ENCODE measurements around the gene ADRA2C. TPM values are rescaled to one million over a fixed set of nuclear protein-coding genes. Genes with fewer than 3 reads are reported as not detected.

The ADRA2C gene
- total RNA-seq, 4 donors from 2014 or later = 0.61 to 4.6 (median 3.6) TPM

- no peak overlapping the region for H3K27ac ChIP-seq
- H3K27me3 ChIP-seq = peaks cover 0 to 85% (median 0%) of the 10 kb centered on the region in 4 donors
- no peaks in the 10 kb centered on the region for H3K4me1 ChIP-seq
- no peak overlapping the region for H3K4me3 ChIP-seq
- H3K36me3 ChIP-seq = no peaks in the 10 kb centered on the region
- no peak for DNase-seq
- WGBS, 2 donors = 34 to 63% methylated on average over 3 to 4 of the region's 18 CpGs
- TF ChIP-seq POLR2A (IDR thresholded peaks at IDR 0.05) = no peak
- TF ChIP-seq CTCF (IDR thresholded peaks at IDR 0.05) = no peak
- intact Hi-C loops (cut with DNase I) = no loop called here
- no peaks in the 10 kb centered on the region for H3K9me3 ChIP-seq
These were observed 37.3 kb downstream of the ADRA2C start for GRCh38 chr4:3803475-3803847.

GRCh38 chr4:3803946-3804345 lies 37.8 kb downstream of the ADRA2C start:
- no peak for DNase-seq
- no peaks in the 10 kb centered on the region for H3K4me1 ChIP-seq
- WGBS, 2 donors = 60 to 94% methylated on average over 4 to 6 of the region's 8 CpGs
- H3K36me3 ChIP-seq = no peaks in the 10 kb centered on the region
- no peak for TF ChIP-seq POLR2A (IDR thresholded peaks at IDR 0.05)
- no peak for TF ChIP-seq CTCF (IDR thresholded peaks at IDR 0.05)
- intact Hi-C loops (cut with DNase I) = no loop called here
- no peak overlapping the region for H3K4me3 ChIP-seq
- peaks cover 0 to 89% (median 0%) of the 10 kb centered on the region in 4 donors for H3K27me3 ChIP-seq
- no peaks in the 10 kb centered on the region for H3K9me3 ChIP-seq
- H3K27ac ChIP-seq = no peak overlapping the region

GRCh38 chr4:3805026-3805425 lies 38.8 kb downstream of the ADRA2C start:
- H3K27me3 ChIP-seq = peaks cover 0 to 94% (median 0%) of the 10 kb centered on the region in 4 donors
- no peak overlapping the region for H3K4me3 ChIP-seq
- no peaks in the 10 kb centered on the region for H3K4me1 ChIP-seq
- TF ChIP-seq CTCF (IDR thresholded peaks at IDR 0.05) = no peak
- no peak for TF ChIP-seq POLR2A (IDR thresholded peaks at IDR 0.05)
- H3K9me3 ChIP-seq = no peaks in the 10 kb centered on the region
- intact Hi-C loops (cut with DNase I) = no loop called here
- no peak for DNase-seq
- no peak overlapping the region for H3K27ac ChIP-seq
- 69 to 86% methylated on average over 4 to 5 of the region's 8 CpGs for WGBS, 2 donors
- H3K36me3 ChIP-seq = no peaks in the 10 kb centered on the region

- Histone ChIP-seq H3K27me3 (peaks cover 0 to 93% (median 0%) of the 10 kb centered on the region in 4 donors), H3K4me3 (no peak overlapping the region), H3K4me1 (no peaks in the 10 kb centered on the region), H3K9me3 (no peaks in the 10 kb centered on the region), H3K36me3 (no peaks in the 10 kb centered on the region), H3K27ac (no peak overlapping the region)
- no peak for DNase-seq
- intact Hi-C loops (cut with DNase I) = no loop called here
- TF ChIP-seq CTCF (IDR thresholded peaks at IDR 0.05) = no peak
- no peak for TF ChIP-seq POLR2A (IDR thresholded peaks at IDR 0.05)
- 88 to 96% methylated on average over 5 of the region's 11 CpGs for WGBS, 2 donors
These were observed 39.5 kb downstream of the ADRA2C start for GRCh38 chr4:3805731-3806130.

GRCh38 chr4:3807311-3807710 lies 41.1 kb downstream of the ADRA2C start:
- Histone ChIP-seq H3K36me3 (no peaks in the 10 kb centered on the region), H3K27ac (no peak overlapping the region), H3K4me1 (no peaks in the 10 kb centered on the region), H3K9me3 (no peaks in the 10 kb centered on the region), H3K27me3 (peaks cover 0 to 90% (median 0%) of the 10 kb centered on the region in 4 donors), H3K4me3 (no peak overlapping the region)
- intact Hi-C loops (cut with DNase I) = no loop called here
- no peak for DNase-seq
- WGBS, 2 donors = 55 to 56% methylated on average over 4 to 5 of the region's 6 CpGs
- no peak for TF ChIP-seq POLR2A (IDR thresholded peaks at IDR 0.05)
- no peak for TF ChIP-seq CTCF (IDR thresholded peaks at IDR 0.05)
